Activated CD8-positive, alpha-beta T cell treated with anti-CD3 and anti-CD28 coated beads for 36 hours (primary cell): ENCODE data around the gene ABCC5. TPM values are rescaled to one million over a fixed set of nuclear protein-coding genes. Genes with fewer than 3 reads are reported as not detected.

Source experiments
- ATAC-seq: fragments of 200-7000 bp; cut with Tn5 transposase; one replicate; pipeline ENCODE4 v1.10.0; 2021; ENCODE audit warnings: mild to moderate bottlenecking, moderate library complexity
- CTCF ChIA-PET: fragments of 350-600 bp; sonication (Branson Sonifier 250); formaldehyde crosslinking; loops from one replicate; lab custom pipeline; 2021; ENCODE audit warnings: antibody characterized with exemption; lab: Charles Lee
- POLR2A ChIA-PET: fragments of 350-600 bp; sonication (Branson Sonifier 250); formaldehyde crosslinking; loops from one replicate; lab custom pipeline; 2021; ENCODE audit warnings: antibody characterized with exemption; lab: Charles Lee
- DNase-seq: peaks from one replicate; pipeline ENCODE4 v3.0.0-alpha.2; 2020
- H3K27ac Mint-ChIP-seq: one replicate; pipeline ENCODE4 v1.8.0; 2021; ENCODE audit warnings: mild to moderate bottlenecking, mixed read lengths
- H3K27me3 Mint-ChIP-seq: one replicate; pipeline ENCODE4 v1.8.0; 2021; ENCODE audit warnings: mixed read lengths
- H3K36me3 Mint-ChIP-seq: one replicate; pipeline ENCODE4 v1.8.0; 2021; ENCODE audit warnings: low read depth, mixed read lengths
- H3K4me1 Mint-ChIP-seq: one replicate; pipeline ENCODE4 v1.8.0; 2021; ENCODE audit warnings: low read depth, mixed read lengths
- H3K4me3 Mint-ChIP-seq: one replicate; pipeline ENCODE4 v1.8.0; 2021; ENCODE audit warnings: mild to moderate bottlenecking, moderate library complexity, mixed read lengths
- H3K9me3 Mint-ChIP-seq: one replicate; pipeline ENCODE4 v1.8.0; 2021; ENCODE audit warnings: mixed read lengths
- intact Hi-C: fragments of 100-400 bp; cut with micrococcal nuclease; formaldehyde crosslinking; loops from one replicate; pipeline ENCODE4 v1.10.0; 2022
- total RNA-seq, 2 experiments: library from RNA; stranded (reverse); gene quantifications; one replicate each; pipeline ENCODE4 v1.2.3, GENCODE V29; 2021
- TF ChIP-seq, protein P1 (sequence below): fragments of 200-600 bp; IDR thresholded peaks from one replicate; pipeline ENCODE4 v1.8.0; 2022; ENCODE audit warnings: antibody characterized with exemption, mild to moderate bottlenecking

ABCC5 gene
- total RNA-seq, 2 experiments from 2014 or later = 16.2 to 17.7 TPM

DNA sequence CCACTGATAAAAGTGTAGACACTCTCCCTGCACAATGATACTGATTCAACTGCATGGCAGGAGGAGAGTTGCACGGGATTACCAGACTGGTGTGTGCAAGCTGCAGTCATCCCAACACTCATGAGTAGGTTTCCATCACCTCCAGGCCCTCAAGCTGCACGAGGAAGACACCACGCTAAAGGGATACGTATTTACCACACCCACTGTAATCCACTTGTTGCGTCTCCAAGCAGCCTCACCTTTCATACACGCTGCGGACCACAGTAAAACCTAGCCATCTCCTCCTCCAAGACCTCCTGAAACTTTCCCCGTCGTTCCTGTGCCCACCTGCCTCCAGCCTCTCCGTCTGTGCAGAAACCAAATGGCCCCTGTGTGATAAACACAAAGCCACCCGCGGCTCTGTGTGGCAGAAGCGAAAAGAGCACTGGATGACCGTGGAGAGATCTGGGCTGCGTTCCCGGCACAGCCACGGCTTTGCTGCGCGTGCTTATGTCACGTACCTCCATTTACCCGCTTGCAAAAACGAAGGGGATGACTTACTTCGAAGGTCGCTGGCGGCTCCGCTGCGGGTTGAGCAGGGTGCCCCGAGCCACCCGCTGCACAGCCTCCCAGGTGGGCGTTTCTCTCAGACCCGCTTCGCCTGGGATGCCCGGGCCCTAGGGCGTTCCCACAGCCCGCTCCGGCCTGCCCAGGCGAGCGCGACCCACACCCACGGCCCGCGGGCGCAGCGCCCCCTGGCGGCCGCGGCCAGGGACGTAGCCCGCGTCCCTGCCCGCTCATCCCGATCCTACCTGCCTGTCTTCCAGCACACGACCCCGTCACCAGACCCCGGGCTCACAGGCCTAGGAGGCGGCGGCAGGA is 643 bp downstream of the ABCC5 start:
- intact Hi-C loops = loop anchor here (5.0 kb wide), 1 partner anchor 120 kb away; no protein-coding TSS in a partner anchor
- TF ChIP-seq, protein P1, sequence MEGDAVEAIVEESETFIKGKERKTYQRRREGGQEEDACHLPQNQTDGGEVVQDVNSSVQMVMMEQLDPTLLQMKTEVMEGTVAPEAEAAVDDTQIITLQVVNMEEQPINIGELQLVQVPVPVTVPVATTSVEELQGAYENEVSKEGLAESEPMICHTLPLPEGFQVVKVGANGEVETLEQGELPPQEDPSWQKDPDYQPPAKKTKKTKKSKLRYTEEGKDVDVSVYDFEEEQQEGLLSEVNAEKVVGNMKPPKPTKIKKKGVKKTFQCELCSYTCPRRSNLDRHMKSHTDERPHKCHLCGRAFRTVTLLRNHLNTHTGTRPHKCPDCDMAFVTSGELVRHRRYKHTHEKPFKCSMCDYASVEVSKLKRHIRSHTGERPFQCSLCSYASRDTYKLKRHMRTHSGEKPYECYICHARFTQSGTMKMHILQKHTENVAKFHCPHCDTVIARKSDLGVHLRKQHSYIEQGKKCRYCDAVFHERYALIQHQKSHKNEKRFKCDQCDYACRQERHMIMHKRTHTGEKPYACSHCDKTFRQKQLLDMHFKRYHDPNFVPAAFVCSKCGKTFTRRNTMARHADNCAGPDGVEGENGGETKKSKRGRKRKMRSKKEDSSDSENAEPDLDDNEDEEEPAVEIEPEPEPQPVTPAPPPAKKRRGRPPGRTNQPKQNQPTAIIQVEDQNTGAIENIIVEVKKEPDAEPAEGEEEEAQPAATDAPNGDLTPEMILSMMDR = peak; percentile 99
- Mint-ChIP-seq H3K27ac (peak overlapping the region; percentile 82), H3K4me3 (peak overlapping the region; percentile 94), H3K4me1 (peaks cover 20% of the 10 kb centered on the region), H3K27me3 (peaks cover 10% of the 10 kb centered on the region), H3K9me3 (no peaks in the 10 kb centered on the region), H3K36me3 (peaks cover 11% of the 10 kb centered on the region)
- CTCF ChIA-PET = interaction anchor here (0.9 to 2.4 kb wide), 18 partner anchors 10 to 294 kb away, joined by 3 to 14 read pairs (median 4); partner anchors contain the start of genes EEF1AKMT4 and EIF2B5
- ATAC-seq = peak; percentile 71
- peak; percentile 46 for DNase-seq
- POLR2A ChIA-PET = interaction anchor here (0.9 kb wide), 1 partner anchor 298 kb away, joined by 3 read pairs; no protein-coding TSS in a partner anchor

DNA sequence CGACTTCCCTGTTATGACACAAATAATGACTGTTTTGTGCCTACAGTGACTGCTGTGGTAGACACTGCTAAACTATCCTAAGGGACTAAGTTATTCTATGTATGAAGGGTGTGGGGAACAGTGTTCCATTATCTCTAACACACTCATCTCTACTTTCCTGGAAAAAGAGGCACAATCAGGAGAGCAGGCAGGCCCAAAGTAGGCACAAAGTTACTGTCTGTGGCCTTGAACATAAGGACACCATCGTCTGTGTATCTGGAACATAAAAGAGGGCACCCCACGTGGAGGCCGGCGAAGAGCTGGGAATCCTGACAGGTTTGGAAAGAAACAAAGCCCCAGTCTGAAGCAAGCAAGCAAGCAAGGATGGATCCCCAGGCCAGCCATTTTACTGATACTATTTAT is 1.5 kb downstream of the ABCC5 start:
- ATAC-seq = no peak
- ChIA-PET POLR2A (no interaction called here), CTCF (interaction anchor here (0.9 to 2.4 kb wide), 10 partner anchors 9 to 234 kb away, joined by 3 to 8 read pairs (median 4); partner anchors contain the start of genes EEF1AKMT4 and PARL)
- H3K4me3 Mint-ChIP-seq = peak overlapping the region; percentile 94
- intact Hi-C loops = loop anchor here (5.0 kb wide), 1 partner anchor 119 kb away; no protein-coding TSS in a partner anchor
- H3K4me1 Mint-ChIP-seq = peaks cover 20% of the 10 kb centered on the region
- peaks cover 7% of the 10 kb centered on the region for H3K27me3 Mint-ChIP-seq
- no peaks in the 10 kb centered on the region for H3K9me3 Mint-ChIP-seq
- H3K36me3 Mint-ChIP-seq = peaks cover 11% of the 10 kb centered on the region
- DNase-seq = no peak
- no peak overlapping the region for H3K27ac Mint-ChIP-seq
- TF ChIP-seq, protein P1 = no peak

DNA sequence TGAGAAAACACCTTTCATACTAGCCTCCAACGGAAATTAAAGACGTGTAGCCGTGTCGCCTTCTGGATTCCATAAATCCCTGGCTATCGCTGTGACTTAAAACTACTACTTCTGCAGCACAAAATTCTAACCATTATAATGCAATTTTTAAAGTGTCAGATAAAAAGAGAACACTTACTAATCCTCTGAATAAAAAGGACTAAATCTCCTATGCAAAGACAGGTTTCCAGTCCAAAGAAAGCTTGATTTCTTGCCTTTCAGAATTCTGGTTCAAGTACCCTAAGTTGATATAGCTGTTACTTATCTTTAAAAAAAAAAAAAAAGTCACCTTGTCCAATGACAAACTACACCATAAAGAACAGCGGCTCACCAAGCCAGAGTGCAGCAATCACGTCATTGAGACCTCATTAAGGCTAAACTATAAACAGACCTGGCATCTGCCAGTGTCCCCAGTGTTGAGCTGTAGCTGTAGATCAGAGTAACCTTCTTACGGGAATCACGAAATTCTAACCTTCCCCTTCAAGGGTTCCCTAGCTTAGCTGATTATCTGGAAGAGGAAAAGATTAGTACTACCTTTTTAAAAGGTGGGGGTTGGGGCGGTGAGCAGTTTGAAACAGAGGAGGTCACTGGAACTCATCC is 2.2 kb downstream of the ABCC5 start:
- H3K9me3 Mint-ChIP-seq = no peaks in the 10 kb centered on the region
- ChIA-PET CTCF (interaction anchor here (0.9 to 2.4 kb wide), 11 partner anchors 9 to 234 kb away, joined by 3 to 8 read pairs (median 4); partner anchors contain the start of genes EEF1AKMT4 and PARL), POLR2A (interaction anchor here (1.5 kb wide), 1 partner anchor 234 kb away, joined by 4 read pairs; the partner anchor contains the start of gene EEF1AKMT4)
- DNase-seq (no peak), ATAC-seq (no peak)
- H3K4me3 Mint-ChIP-seq = peak overlapping the region; percentile 94
- H3K4me1 Mint-ChIP-seq = peaks cover 20% of the 10 kb centered on the region
- peaks cover 4% of the 10 kb centered on the region for H3K27me3 Mint-ChIP-seq
- peaks cover 12% of the 10 kb centered on the region for H3K36me3 Mint-ChIP-seq
- TF ChIP-seq, protein P1 = no peak
- intact Hi-C loops = loop anchor here (5.0 kb wide), 1 partner anchor 118 kb away; no protein-coding TSS in a partner anchor
- H3K27ac Mint-ChIP-seq = no peak overlapping the region

DNA sequence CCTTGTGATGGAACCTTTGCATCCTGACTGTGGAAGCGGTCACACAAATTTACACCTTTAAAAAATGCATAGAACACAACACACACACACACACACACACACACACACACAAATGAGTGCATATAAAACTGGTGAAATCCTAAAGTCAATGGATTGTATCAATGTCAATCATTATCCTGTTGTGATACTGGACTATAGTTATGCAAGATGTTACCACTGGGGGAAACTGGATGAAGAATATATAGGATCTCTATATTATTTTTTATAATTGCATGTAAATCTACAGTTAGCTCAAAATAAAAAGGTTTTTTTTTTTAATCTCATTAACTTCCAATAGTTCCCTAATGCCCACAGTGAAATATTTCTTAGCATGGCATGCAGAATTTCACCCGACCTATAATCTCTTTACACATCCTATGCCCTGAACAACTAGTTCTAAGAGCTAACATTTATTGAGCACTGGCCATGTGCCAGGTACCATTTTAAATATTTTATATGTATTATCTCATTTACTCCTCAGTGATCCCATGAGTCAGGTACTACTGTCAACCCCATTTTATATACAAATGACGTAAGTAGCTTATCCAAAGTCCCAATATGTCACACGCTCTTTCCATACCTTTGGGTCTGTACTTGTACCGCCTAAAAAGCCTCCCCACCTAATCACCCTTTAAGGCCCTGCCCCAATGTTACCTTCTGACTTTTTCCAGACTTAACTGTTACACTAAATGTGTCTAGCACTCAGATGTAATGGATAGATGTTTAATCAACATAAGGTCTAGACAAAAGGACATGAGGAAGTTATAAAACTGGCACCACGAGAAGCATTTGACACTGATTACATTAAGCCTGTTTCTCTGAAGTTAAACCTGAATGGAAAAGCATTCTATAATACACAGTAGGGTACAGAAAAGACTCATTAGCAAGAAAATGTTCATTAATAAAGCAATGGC is 5.5 kb downstream of the ABCC5 start:
- H3K9me3 Mint-ChIP-seq = no peaks in the 10 kb centered on the region
- TF ChIP-seq, protein P1 = no peak
- H3K36me3 Mint-ChIP-seq = peaks cover 14% of the 10 kb centered on the region
- DNase-seq (no peak), ATAC-seq (no peak)
- H3K4me3 Mint-ChIP-seq = no peak overlapping the region
- POLR2A ChIA-PET = interaction anchor here (0.6 kb wide), 1 partner anchor 520 kb away, joined by 3 read pairs; no protein-coding TSS in a partner anchor
- intact Hi-C loops = no loop called here
- H3K27ac Mint-ChIP-seq = no peak overlapping the region
- CTCF ChIA-PET = interaction anchor here (0.7 to 1.2 kb wide), 2 partner anchors 28 to 128 kb away, joined by 3 read pairs; partner anchors contain the start of gene PARL
- no peaks in the 10 kb centered on the region for H3K27me3 Mint-ChIP-seq
- H3K4me1 Mint-ChIP-seq = peaks cover 15% of the 10 kb centered on the region
